HL-60 (cell line): ENCODE results near the gene KLHDC10.

ENCODE experiments used
- CTCF ChIP-seq: IDR thresholded peaks from one replicate; pipeline ENCODE4 v1.5.1; 2011; ENCODE audit warnings: low read length, control low read depth, inconsistent platforms; ENCODE audit not compliant: insufficient read depth
- GABPA ChIP-seq: IDR thresholded peaks from 2 replicates; pipeline ENCODE4 v1.6.1; 2012; ENCODE audit warnings: low read depth
- POLR2AphosphoS5 ChIP-seq: IDR thresholded peaks from 2 replicates; pipeline ENCODE4 v1.6.1; 2012; ENCODE audit warnings: low read depth
- SPI1 ChIP-seq: IDR thresholded peaks from 2 replicates; pipeline ENCODE4 v1.6.1; 2012; ENCODE audit warnings: low read depth, mild to moderate bottlenecking, borderline replicate concordance
- TF ChIP-seq, protein P1 (sequence below): IDR thresholded peaks from 2 replicates; pipeline ENCODE4 v1.6.1; 2012; ENCODE audit warnings: low read depth; ENCODE audit not compliant: insufficient replicate concordance

DNA sequence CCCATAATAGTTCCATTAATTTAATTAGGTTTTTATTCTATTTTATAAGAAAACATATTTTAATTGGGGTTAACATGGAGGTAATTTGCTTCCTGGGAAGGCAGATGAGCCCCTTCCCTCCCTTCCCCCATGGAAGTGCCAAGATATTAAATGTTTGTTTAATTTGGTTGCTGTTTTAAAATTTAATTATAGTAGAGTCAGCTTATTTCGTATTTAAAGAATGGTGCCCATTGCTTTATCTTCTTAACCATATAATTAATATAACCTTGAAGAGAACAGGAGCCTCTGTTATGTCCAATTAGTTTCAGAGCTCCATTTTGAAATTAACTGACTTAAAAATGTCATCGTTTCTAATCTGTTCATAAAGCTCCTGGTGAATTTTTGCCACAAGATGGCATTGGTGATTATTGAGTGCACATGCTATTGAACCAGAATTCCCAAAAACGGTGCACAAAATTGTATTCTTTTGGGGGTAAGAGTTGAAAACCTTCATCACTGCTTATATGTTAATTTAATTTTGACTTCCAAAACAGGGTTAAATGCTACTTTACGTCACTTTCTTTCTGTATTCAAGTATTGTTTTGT lies 26.0 kb downstream of the KLHDC10 start:
- TF ChIP-seq POLR2AphosphoS5, result no peak
- TF ChIP-seq CTCF, result no peak
- TF ChIP-seq GABPA, result no peak
- TF ChIP-seq, protein P1, sequence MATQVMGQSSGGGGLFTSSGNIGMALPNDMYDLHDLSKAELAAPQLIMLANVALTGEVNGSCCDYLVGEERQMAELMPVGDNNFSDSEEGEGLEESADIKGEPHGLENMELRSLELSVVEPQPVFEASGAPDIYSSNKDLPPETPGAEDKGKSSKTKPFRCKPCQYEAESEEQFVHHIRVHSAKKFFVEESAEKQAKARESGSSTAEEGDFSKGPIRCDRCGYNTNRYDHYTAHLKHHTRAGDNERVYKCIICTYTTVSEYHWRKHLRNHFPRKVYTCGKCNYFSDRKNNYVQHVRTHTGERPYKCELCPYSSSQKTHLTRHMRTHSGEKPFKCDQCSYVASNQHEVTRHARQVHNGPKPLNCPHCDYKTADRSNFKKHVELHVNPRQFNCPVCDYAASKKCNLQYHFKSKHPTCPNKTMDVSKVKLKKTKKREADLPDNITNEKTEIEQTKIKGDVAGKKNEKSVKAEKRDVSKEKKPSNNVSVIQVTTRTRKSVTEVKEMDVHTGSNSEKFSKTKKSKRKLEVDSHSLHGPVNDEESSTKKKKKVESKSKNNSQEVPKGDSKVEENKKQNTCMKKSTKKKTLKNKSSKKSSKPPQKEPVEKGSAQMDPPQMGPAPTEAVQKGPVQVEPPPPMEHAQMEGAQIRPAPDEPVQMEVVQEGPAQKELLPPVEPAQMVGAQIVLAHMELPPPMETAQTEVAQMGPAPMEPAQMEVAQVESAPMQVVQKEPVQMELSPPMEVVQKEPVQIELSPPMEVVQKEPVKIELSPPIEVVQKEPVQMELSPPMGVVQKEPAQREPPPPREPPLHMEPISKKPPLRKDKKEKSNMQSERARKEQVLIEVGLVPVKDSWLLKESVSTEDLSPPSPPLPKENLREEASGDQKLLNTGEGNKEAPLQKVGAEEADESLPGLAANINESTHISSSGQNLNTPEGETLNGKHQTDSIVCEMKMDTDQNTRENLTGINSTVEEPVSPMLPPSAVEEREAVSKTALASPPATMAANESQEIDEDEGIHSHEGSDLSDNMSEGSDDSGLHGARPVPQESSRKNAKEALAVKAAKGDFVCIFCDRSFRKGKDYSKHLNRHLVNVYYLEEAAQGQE, result no peak
- no peak for TF ChIP-seq SPI1
